Thoracic aorta (tissue), 2 donors: ENCODE results near the gene GRAMD1A. TPM values are rescaled to one million over a fixed set of nuclear protein-coding genes. Genes with fewer than 3 reads are reported as not detected.
"Not testable (repeated sequence)": the region's sequence is repeated elsewhere in the genome, so short reads cannot be mapped to it uniquely, and the experiment has no call there.

Source experiments
- ATAC-seq: fragments of 150-250 bp; one replicate; pipeline ENCODE4 v1.8.0; 2017; ENCODE audit warnings: low read depth; ENCODE audit not compliant: insufficient number of reproducible peaks, low FRiP score
- DNase-seq: peaks from one replicate; pipeline ENCODE4 v3.0.0-alpha.2; 2020; ENCODE audit warnings: low spot score
- H3K27ac ChIP-seq, 2 donors: fragments of 200-600 bp; sonication (generic); 1 replicate in 1 of 2; 2 replicates in 1 of 2; pipeline ENCODE4 v1.5.1; 2016; ENCODE audit warnings: mild to moderate bottlenecking in 2 of 2, moderate library complexity in 2 of 2
- H3K27me3 ChIP-seq: fragments of 200-600 bp; sonication (generic); replicated peaks from 2 replicates; pipeline ENCODE4 v1.6.0; 2016; ENCODE audit warnings: mild to moderate bottlenecking; ENCODE audit not compliant: insufficient read depth
- H3K36me3 ChIP-seq: fragments of 200-600 bp; sonication (generic); one replicate; pipeline ENCODE4 v1.5.1; 2016
- H3K4me1 ChIP-seq, 2 donors: fragments of 200-600 bp; sonication (generic); 1 replicate in 1 of 2; 2 replicates in 1 of 2; pipeline versions ENCODE4 v1.5.1 to v1.6.0; 2016; ENCODE audit warnings: low read depth in 2 of 2, mild to moderate bottlenecking in 1 of 2; ENCODE audit not compliant: control insufficient read depth in 1 of 2
- H3K4me3 ChIP-seq: fragments of 200-600 bp; sonication (generic); 2 replicates; pipeline ENCODE4 v1.5.1; 2016; ENCODE audit warnings: mild to moderate bottlenecking
- H3K9me3 ChIP-seq: fragments of 200-600 bp; sonication (generic); 2 replicates; pipeline ENCODE4 v1.5.1; 2016
- total RNA-seq, 2 donors: library from RNA; depleted of rRNA; stranded (reverse); fragments of >200 nt; gene quantifications; one replicate each; pipeline versions ENCODE4 v1.1.0 to v1.2.3, GENCODE V29; 2016
- TF ChIP-seq, protein P1 (sequence below): fragments of 200-600 bp; sonication (generic); IDR thresholded peaks from one replicate; pipeline ENCODE4 v1.5.1; 2019; ENCODE audit warnings: antibody characterized with exemption

The GRAMD1A gene
- total RNA-seq, 2 donors from 2014 or later, result 42.9 to 83.5 TPM

DNA sequence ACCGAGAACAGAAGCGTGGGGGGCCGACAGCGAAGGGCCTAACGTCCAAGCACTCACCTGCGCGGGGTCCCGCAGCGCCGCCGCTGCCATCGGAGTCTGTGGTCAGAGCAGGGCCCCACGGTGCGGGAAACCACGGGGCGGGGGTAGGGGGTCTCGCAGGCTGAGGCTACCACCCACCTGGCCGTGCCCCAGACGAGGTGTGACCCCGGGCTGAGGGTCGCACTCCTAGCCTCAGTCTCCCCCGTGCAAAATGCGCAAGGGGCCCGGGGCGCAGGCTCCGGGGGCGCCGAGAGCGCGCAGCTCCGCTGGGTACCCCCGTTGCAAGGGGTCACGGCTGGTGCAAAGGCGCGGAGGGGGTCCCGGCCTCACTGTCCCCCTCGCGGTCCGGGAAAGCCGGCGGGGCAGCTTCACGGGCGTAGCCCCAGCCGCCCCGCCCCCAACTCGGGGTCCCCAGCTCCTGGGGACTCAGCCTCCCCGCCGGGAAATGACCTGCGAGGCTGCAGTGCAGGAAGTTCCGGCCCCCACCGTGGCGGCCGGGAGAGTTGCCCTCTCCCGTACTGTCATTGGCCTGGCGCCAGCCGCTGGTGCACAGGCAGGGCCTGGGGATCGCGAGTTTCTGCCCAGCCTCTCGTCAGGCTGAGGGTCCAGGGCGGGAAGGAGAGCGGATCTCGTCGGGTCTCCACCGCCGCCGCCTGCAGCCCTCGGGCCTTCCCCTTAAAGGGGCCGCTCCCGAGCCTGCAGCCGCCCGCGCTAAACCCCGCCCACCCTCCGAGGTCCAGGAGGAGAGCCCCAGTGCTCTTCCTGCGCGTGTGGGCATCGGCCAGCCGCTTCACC, 36.3 kb upstream of the GRAMD1A start, which contains the start of gene ZNF792:
ZNF792 (minus strand) TSS at position 657 of the 834 bp plus-strand sequence; CDS start at position 90, 567 bp downstream.
- TF ChIP-seq, protein P1, sequence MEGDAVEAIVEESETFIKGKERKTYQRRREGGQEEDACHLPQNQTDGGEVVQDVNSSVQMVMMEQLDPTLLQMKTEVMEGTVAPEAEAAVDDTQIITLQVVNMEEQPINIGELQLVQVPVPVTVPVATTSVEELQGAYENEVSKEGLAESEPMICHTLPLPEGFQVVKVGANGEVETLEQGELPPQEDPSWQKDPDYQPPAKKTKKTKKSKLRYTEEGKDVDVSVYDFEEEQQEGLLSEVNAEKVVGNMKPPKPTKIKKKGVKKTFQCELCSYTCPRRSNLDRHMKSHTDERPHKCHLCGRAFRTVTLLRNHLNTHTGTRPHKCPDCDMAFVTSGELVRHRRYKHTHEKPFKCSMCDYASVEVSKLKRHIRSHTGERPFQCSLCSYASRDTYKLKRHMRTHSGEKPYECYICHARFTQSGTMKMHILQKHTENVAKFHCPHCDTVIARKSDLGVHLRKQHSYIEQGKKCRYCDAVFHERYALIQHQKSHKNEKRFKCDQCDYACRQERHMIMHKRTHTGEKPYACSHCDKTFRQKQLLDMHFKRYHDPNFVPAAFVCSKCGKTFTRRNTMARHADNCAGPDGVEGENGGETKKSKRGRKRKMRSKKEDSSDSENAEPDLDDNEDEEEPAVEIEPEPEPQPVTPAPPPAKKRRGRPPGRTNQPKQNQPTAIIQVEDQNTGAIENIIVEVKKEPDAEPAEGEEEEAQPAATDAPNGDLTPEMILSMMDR, result no peak
- Histone ChIP-seq H3K27me3 (no peaks in the 10 kb centered on the region), H3K27ac (peak within 1 kb of the TSS in 1 of 2 donors; percentile 35), H3K36me3 (peaks cover 18% of the 10 kb centered on the region), H3K4me1 (peaks cover 8 to 23% of the 10 kb centered on the region in 2 donors), H3K9me3 (peaks cover 21% of the 10 kb centered on the region), H3K4me3 (peak within 1 kb of the TSS; percentile 97)
- DNase-seq (no peak), ATAC-seq (peak; percentile 39)

DNA sequence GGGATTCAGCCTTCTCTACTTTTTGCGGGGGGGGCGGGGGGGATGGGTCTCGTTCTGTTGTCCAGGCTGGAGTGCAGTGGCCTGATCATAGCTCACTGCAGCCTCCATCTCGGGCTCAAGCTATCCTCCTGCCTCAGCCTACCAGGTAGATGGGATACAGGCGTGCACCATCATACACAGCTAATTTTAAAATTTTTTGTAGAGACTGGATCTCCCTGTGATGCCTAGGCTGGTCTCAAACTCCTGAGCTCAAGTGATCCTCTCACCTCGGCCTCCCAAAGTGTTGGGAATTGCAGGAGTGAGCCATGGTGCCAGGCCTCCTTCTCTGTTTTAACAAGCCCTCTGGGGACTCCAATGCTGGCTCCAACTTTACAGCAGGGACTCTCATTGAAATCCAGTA, 35.5 kb upstream of the GRAMD1A start:
- Histone ChIP-seq H3K9me3 (peaks cover 13% of the 10 kb centered on the region), H3K36me3 (peaks cover 10% of the 10 kb centered on the region), H3K4me1 (peaks cover 8 to 23% of the 10 kb centered on the region in 2 donors), H3K27ac (no peak overlapping the region), H3K27me3 (no peaks in the 10 kb centered on the region), H3K4me3 (peak overlapping the region; percentile 97)
- TF ChIP-seq, protein P1, result no peak
- ATAC-seq (no peak), DNase-seq (no peak)

DNA sequence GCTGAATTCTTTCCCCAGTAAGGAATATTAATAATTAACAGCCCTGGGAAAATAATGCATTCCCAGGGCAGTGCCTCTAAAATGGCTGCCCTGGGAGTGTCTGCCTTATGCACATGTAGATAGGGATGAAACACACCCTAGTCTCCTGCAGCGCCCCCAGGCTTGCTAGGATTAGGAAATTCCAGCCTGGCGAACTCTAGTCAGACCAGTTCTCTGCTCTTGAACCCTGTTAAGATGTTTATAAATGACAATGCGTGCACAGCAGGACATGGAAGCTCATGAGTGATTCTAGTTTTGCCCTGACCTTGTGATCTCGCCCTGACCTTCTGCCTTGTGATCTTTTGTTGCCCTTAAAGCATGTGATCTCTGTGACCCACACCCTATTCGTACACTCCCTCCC, 34.6 kb upstream of the GRAMD1A start:
- H3K27ac ChIP-seq, H3K4me3 ChIP-seq, ATAC-seq, DNase-seq, H3K36me3 ChIP-seq, H3K27me3 ChIP-seq, H3K9me3 ChIP-seq: not testable (repeated sequence)
- H3K4me1 ChIP-seq, result peaks cover 8 to 23% of the 10 kb centered on the region in 2 donors

DNA sequence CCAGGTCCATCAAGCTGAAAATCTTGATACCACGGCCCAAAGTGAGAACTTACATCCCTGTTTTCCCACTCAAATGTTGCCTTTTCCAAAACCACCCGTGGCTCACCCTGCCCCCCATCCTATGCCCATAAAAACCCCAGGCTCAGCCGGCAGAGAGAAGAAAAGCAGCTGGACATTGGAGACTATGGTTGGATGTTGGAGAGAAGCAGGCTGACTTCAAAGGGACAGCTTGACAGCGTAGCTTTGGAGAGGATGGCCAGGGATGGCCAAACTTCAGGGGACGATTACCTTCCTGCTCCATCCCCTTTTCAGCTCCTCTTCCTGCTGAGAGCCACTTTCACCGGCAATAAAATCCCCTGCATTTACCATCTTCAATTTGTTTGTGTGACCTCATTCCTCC, 32.6 kb upstream of the GRAMD1A start:
- DNase-seq (no peak), ATAC-seq (no peak)
- H3K27ac ChIP-seq, result no peak overlapping the region
- no peaks in the 10 kb centered on the region for H3K36me3 ChIP-seq
- no peaks in the 10 kb centered on the region for H3K27me3 ChIP-seq
- H3K4me1 ChIP-seq, result peaks cover 4 to 10% of the 10 kb centered on the region in 2 donors
- H3K4me3 ChIP-seq, result no peak overlapping the region
- TF ChIP-seq, protein P1, result no peak
- H3K9me3 ChIP-seq, result no peaks in the 10 kb centered on the region

DNA sequence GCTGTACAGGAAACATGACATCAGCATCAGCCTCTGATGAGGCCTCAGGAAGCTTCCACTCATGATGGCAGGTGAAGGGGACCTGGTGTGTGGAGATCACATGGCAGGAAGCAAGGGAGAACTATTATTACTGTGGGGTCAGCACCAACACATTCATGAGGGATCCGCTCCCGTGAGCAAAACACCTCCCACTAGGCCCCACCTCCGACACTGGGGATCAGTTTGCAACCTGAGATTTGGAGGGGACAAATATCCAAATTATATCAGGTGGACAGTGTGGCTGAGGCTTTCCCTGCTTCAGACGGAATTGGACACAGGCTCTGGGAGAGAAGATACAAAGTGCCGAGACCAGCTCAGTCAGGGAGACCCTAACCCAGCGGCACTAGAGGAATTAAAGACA, 30.4 kb upstream of the GRAMD1A start:
- no peaks in the 10 kb centered on the region for H3K36me3 ChIP-seq
- ATAC-seq, result no peak
- H3K4me1 ChIP-seq, result no peaks in the 10 kb centered on the region
- no peak overlapping the region for H3K27ac ChIP-seq
- no peaks in the 10 kb centered on the region for H3K27me3 ChIP-seq
- H3K9me3 ChIP-seq, result no peaks in the 10 kb centered on the region
- TF ChIP-seq, protein P1, result no peak
- no peak for DNase-seq
- no peak overlapping the region for H3K4me3 ChIP-seq

DNA sequence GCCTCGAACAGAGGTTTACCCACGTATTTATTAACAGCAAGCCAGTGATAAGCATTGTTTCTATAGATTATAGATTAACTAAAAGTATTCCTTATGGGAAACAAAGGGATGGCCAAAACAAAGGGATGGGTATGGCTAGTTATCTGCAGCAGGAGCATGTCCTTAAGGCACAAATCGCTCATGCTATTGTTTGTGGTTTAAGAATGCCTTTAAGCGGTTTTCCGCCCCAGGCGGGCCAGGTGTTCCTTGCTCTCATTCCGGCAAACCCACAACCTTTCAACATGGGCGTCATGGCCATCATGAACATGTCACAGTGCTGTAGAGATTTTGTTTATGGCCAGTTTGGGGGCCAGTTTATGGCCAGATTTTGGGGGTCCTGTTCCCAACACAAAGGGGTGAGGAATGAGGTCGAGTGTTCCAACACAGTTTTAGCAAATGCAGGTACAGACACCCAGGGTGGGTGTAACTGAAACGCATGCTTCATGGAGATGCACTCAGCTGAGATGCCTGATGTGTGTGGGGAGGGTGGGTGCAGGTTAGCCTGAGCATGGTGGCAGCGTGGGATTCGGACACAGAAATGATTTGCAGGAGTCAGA, 29.8 kb upstream of the GRAMD1A start:
- not testable (repeated sequence) for DNase-seq

More for the DNA sequence above, 29.8 kb upstream of the GRAMD1A start:
- not testable (repeated sequence) for ATAC-seq, H3K4me1 ChIP-seq, H3K27ac ChIP-seq, H3K36me3 ChIP-seq, H3K9me3 ChIP-seq, H3K27me3 ChIP-seq, H3K4me3 ChIP-seq
